ENCODE measurements around the gene MALAT1. TPM values are rescaled to one million over a fixed set of nuclear protein-coding genes. Genes with fewer than 3 reads are reported as not detected.
A peak's percentile ranks its signal among the peaks of the same experiment; 100 is the strongest.

The MALAT1 gene
- total RNA-seq, 1 experiment from 2014 or later, result 2,040 TPM

DNA sequence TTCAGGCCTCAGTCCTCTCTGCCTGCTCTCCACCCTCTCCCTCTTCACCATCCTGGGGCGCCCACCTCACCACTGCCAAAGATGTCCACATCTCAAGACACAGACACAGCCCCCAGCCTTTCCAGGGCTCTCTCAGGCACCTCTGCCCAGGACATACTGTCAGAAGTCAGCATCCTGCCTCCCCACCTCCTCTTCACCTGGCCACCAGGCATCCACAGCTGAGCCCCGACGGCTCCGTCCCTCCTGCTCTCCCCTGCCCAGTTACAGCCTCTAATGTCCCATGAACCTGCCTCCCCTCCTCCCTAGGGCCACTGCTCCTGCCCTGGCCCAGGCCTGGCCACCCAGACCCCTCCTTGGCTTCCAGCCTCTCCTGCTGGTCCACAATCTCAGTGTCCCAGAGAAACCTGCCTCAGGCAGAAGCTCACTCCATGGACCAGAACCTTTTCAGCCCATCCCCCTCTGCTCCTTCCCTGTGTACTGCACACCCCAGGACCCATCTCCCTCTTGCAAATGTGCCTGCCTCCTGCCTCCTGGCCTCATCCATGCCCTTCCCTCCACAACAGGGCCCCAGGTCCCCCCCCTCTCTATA lies 56.1 kb downstream of the MALAT1 start:
- no peak for DNase-seq (ENCODE audit: low spot score)

DNA sequence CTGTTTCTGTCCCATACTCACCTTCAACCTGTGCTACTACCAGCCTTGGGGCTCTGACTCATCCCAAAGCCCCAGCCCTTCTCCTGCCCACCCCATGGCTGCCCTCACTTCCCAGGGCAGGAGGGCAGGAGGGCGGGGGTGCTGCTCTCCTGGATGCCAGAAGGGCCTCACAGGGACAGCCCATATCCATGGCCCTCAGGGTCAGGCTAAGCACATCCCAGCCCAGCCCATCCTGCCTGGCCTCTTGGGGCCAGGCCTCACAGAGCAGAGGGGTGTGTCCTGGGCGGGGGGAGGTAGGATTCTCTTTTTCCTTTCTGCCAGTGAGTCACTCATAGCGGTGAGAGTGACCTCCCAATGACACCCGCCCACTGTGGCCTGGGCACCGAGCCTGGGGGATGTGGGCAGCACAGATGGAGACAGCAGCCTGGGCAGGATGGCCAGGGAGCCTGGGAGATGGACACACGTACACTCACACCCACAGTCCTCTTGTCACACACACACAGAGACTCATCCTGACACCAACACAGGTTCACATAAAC lies 56.9 kb downstream of the MALAT1 start:
- DNase-seq (ENCODE audit: low spot score), result peak; percentile 79

Small RNA genes lying within 50 kb of the gene (small RNA-seq; reads per million reads assigned to genes)
- not detected for gene RF01684

Other genes with a start within 250 kb of the MALAT1 start
- 24.8 and 27.5 TPM in 2 replicates for gene POLA2, start 237.1 kb upstream of the MALAT1 start, total RNA-seq (2014; rRNA removed; shearing (Covaris generic))
- gene CDC42EP2, start 184.2 kb upstream of the MALAT1 start, total RNA-seq (2014; rRNA removed; shearing (Covaris generic)), result 30.9 and 36.5 TPM in 2 replicates
- gene DPF2, start 165.2 kb upstream of the MALAT1 start, total RNA-seq (2014; rRNA removed; shearing (Covaris generic)), result 28.8 and 30.2 TPM in 2 replicates
- gene TIGD3, start 144.3 kb upstream of the MALAT1 start, total RNA-seq (2014; rRNA removed; shearing (Covaris generic)), result 2.9 and 3.0 TPM in 2 replicates
- gene SLC25A45, start 116.4 kb upstream of the MALAT1 start, total RNA-seq (2014; rRNA removed; shearing (Covaris generic)), result 5.8 and 8.8 TPM in 2 replicates
- gene FRMD8, start 112.4 kb upstream of the MALAT1 start, total RNA-seq (2014; rRNA removed; shearing (Covaris generic)), result 102 and 106 TPM in 2 replicates
- gene NEAT1, start 76.2 kb upstream of the MALAT1 start, total RNA-seq (2014; rRNA removed; shearing (Covaris generic)), result 50.1 and 61.5 TPM in 2 replicates
- 177 and 182 TPM in 2 replicates for gene SCYL1, start 26.0 kb downstream of the MALAT1 start, total RNA-seq (2014; rRNA removed; shearing (Covaris generic))
- 146 and 164 TPM in 2 replicates for gene LTBP3, start 59.3 kb downstream of the MALAT1 start, total RNA-seq (2014; rRNA removed; shearing (Covaris generic))
- gene ZNRD2, start 71.4 kb downstream of the MALAT1 start, total RNA-seq (2014; rRNA removed; shearing (Covaris generic)), result 137 and 158 TPM in 2 replicates
- 122 and 127 TPM in 2 replicates for gene FAM89B, start 73.5 kb downstream of the MALAT1 start, total RNA-seq (2014; rRNA removed; shearing (Covaris generic))
- gene EHBP1L1, start 77.0 kb downstream of the MALAT1 start, total RNA-seq (2014; rRNA removed; shearing (Covaris generic)), result 125 and 149 TPM in 2 replicates
- 1.2 and 2.5 TPM in 2 replicates for gene KCNK7, start 96.8 kb downstream of the MALAT1 start, total RNA-seq (2014; rRNA removed; shearing (Covaris generic))
- gene MAP3K11, start 115.2 kb downstream of the MALAT1 start, total RNA-seq (2014; rRNA removed; shearing (Covaris generic)), result 129 and 134 TPM in 2 replicates
- gene PCNX3, start 116.7 kb downstream of the MALAT1 start, total RNA-seq (2014; rRNA removed; shearing (Covaris generic)), result 87.6 and 102 TPM in 2 replicates
- gene SIPA1, start 139.1 kb downstream of the MALAT1 start, total RNA-seq (2014; rRNA removed; shearing (Covaris generic)), result 79.1 and 95.3 TPM in 2 replicates
- gene RELA, start 163.9 kb downstream of the MALAT1 start, total RNA-seq (2014; rRNA removed; shearing (Covaris generic)), result 87.3 and 112 TPM in 2 replicates
- 106 and 112 TPM in 2 replicates for gene KAT5, start 213.2 kb downstream of the MALAT1 start, total RNA-seq (2014; rRNA removed; shearing (Covaris generic))
- gene RNASEH2C, start 221.8 kb downstream of the MALAT1 start, total RNA-seq (2014; rRNA removed; shearing (Covaris generic)), result 47.3 and 71.2 TPM in 2 replicates

Data from HT-29 (cell line).